PC-3 (cell line): ENCODE measurements around the gene LRRC7. TPM values are rescaled to one million over a fixed set of nuclear protein-coding genes. Genes with fewer than 3 reads are reported as not detected.

Source experiments
- ATAC-seq: fragments of 200-7000 bp; cut with Tn5 transposase; 2 replicates; pipeline ENCODE4 v1.9.1; 2020; ENCODE audit warnings: mild to moderate bottlenecking, moderate library complexity
- BruUV-seq: library from RNA; stranded (reverse); fragments of 400-500 nt; replicated peaks from 2 replicates; lab custom pipeline; 2021; lab: Mats Ljungman, UMichigan
- CTCF ChIA-PET: fragments of 300-600 bp; sonication (Branson Sonifier 250); formaldehyde crosslinking; loops from one replicate; lab custom pipeline; 2022; ENCODE audit warnings: antibody characterized with exemption; lab: Charles Lee
- POLR2A ChIA-PET: fragments of 300-600 bp; sonication (Branson Sonifier 250); formaldehyde crosslinking; loops from one replicate; lab custom pipeline; 2022; ENCODE audit warnings: antibody characterized with exemption; ENCODE audit not compliant: unreplicated experiment; lab: Charles Lee
- DNase-seq: peaks from one replicate; pipeline ENCODE4 v3.0.0-alpha.2; 2015
- H2AFZ ChIP-seq: fragments of 300-600 bp; sonication (generic); 2 replicates; pipeline ENCODE4 v1.6.0; 2016; ENCODE audit warnings: antibody characterized with exemption, low read length
- H3F3A ChIP-seq: fragments of 300-600 bp; sonication (generic); one replicate; pipeline ENCODE4 v1.6.0; 2017; ENCODE audit warnings: antibody characterized with exemption, low read length, control low read depth, mild to moderate bottlenecking; ENCODE audit not compliant: unreplicated experiment
- H3K27ac ChIP-seq: fragments of 300-600 bp; sonication (generic); 2 replicates; pipeline ENCODE4 v1.5.1; 2016; ENCODE audit warnings: mild to moderate bottlenecking, low read length
- H3K27me3 ChIP-seq: fragments of 300-600 bp; sonication (generic); 2 replicates; pipeline ENCODE4 v1.6.1; 2016; ENCODE audit warnings: low read length, mixed read lengths
- H3K36me3 ChIP-seq: fragments of 300-600 bp; sonication (generic); 2 replicates; pipeline ENCODE4 v1.6.1; 2016; ENCODE audit warnings: low read depth, mixed run types, low read length, mixed read lengths
- H3K4me1 ChIP-seq: fragments of 300-600 bp; sonication (generic); 2 replicates; pipeline ENCODE4 v1.5.1; 2016; ENCODE audit warnings: low read length; ENCODE audit not compliant: insufficient read depth
- H3K4me2 ChIP-seq: fragments of 300-600 bp; sonication (generic); 2 replicates; pipeline ENCODE4 v1.6.0; 2016; ENCODE audit warnings: low read length
- H3K4me3 ChIP-seq: fragments of 300-600 bp; sonication (generic); 2 replicates; pipeline ENCODE4 v1.5.1; 2016; ENCODE audit warnings: mild to moderate bottlenecking, low read length, mixed read lengths
- H3K79me2 ChIP-seq: fragments of 300-600 bp; sonication (generic); 2 replicates; pipeline ENCODE4 v1.6.1; 2017; ENCODE audit warnings: low read length, mixed read lengths
- H3K9ac ChIP-seq: fragments of 300-600 bp; sonication (generic); 2 replicates; pipeline ENCODE4 v1.6.0; 2016; ENCODE audit warnings: mild to moderate bottlenecking, low read length
- H3K9me2 ChIP-seq: fragments of 300-600 bp; sonication (generic); replicated peaks from 2 replicates; pipeline ENCODE4 v1.6.1; 2016; ENCODE audit warnings: mixed run types, low read length, mixed read lengths
- H3K9me3 ChIP-seq: fragments of 300-600 bp; sonication (generic); 2 replicates; pipeline ENCODE4 v1.6.1; 2016; ENCODE audit warnings: low read length, mixed read lengths
- H4K20me1 ChIP-seq: fragments of 300-600 bp; sonication (generic); 2 replicates; pipeline ENCODE4 v1.6.1; 2016; ENCODE audit warnings: low read length, mixed read lengths
- CTCF ChIP-seq: fragments of 300-600 bp; sonication (generic); conservative IDR thresholded peaks from 2 replicates; pipeline ENCODE4 v1.5.1; 2017; ENCODE audit warnings: antibody characterized with exemption, low read depth, mild to moderate bottlenecking, low read length
- EZH2 ChIP-seq: fragments of 300-600 bp; sonication (generic); IDR thresholded peaks from one replicate; pipeline ENCODE4 v1.6.1; 2017; ENCODE audit warnings: antibody characterized with exemption, mild to moderate bottlenecking, low read length; ENCODE audit not compliant: unreplicated experiment
- EZH2phosphoT487 ChIP-seq: fragments of 300-600 bp; sonication (generic); IDR thresholded peaks from 2 replicates; pipeline ENCODE4 v1.6.1; 2018; ENCODE audit warnings: mild to moderate bottlenecking, antibody characterized with exemption, low read length, borderline replicate concordance
- intact Hi-C: fragments of 100-400 bp; cut with micrococcal nuclease; formaldehyde crosslinking; loops from 2 replicates; pipeline ENCODE4 v1.9.0; 2023
- total RNA-seq: library from RNA; depleted of rRNA; stranded (reverse); fragments of >200 nt; gene quantifications from 2 replicates; pipeline ENCODE4 v1.2.3, GENCODE V29; 2014

LRRC7 gene
- total RNA-seq, 1 experiment from 2014 or later, result 0.04 TPM

- CTCF ChIA-PET, result no interaction called here
- Histone ChIP-seq H3K27me3 (no peaks in the 10 kb centered on the region), H3K36me3 (no peaks in the 10 kb centered on the region), H4K20me1 (no peaks in the 10 kb centered on the region), H3K4me1 (no peaks in the 10 kb centered on the region), H3K9me3 (no peaks in the 10 kb centered on the region), H3F3A (no peaks in the 10 kb centered on the region), H3K79me2 (no peaks in the 10 kb centered on the region), H3K9ac (no peak overlapping the region), H3K4me3 (no peak overlapping the region), H2AFZ (no peak overlapping the region), H3K9me2 (no peaks in the 10 kb centered on the region), H3K27ac (no peak overlapping the region), H3K4me2 (no peak overlapping the region)
- no peak for TF ChIP-seq CTCF
- no peak for TF ChIP-seq EZH2phosphoT487
- no peak for TF ChIP-seq EZH2
- intact Hi-C loops, result no loop called here
- DNase-seq (no peak), ATAC-seq (no peak)
- BruUV-seq, result no TSS peak
- POLR2A ChIA-PET, result no interaction called here
Observed at GRCh38 chr1:69693921-69694675, 126.4 kb downstream of the LRRC7 start.

- H3K27me3 ChIP-seq, result no peaks in the 10 kb centered on the region
- DNase-seq, result no peak
- no peak overlapping the region for H3K9ac ChIP-seq
- intact Hi-C loops, result no loop called here
- no TSS peak for BruUV-seq
- H3K4me1 ChIP-seq, result peaks cover 4% of the 10 kb centered on the region; the same call in 1 of the 2 replicates
- no peak overlapping the region for H3K4me3 ChIP-seq
- no peaks in the 10 kb centered on the region for H4K20me1 ChIP-seq
- no peaks in the 10 kb centered on the region for H3K9me3 ChIP-seq
- H3K79me2 ChIP-seq, result no peaks in the 10 kb centered on the region
- H2AFZ ChIP-seq, result no peak overlapping the region
- ChIA-PET POLR2A (no interaction called here), CTCF (no interaction called here)
- no peaks in the 10 kb centered on the region for H3F3A ChIP-seq
- no peaks in the 10 kb centered on the region for H3K9me2 ChIP-seq
- TF ChIP-seq EZH2 (no peak), CTCF (no peak), EZH2phosphoT487 (no peak)
- no peak overlapping the region for H3K4me2 ChIP-seq
- ATAC-seq, result no peak
- H3K27ac ChIP-seq, result no peak overlapping the region
- H3K36me3 ChIP-seq, result no peaks in the 10 kb centered on the region
Observed at GRCh38 chr1:69697340-69697739, 129.6 kb downstream of the LRRC7 start.

GRCh38 chr1:69700770-69701169, 133.0 kb downstream of the LRRC7 start:
- Histone ChIP-seq H4K20me1 (no peaks in the 10 kb centered on the region), H3K4me1 (peaks cover 5% of the 10 kb centered on the region; the same call in 1 of the 2 replicates), H2AFZ (no peak overlapping the region), H3K79me2 (no peaks in the 10 kb centered on the region), H3K36me3 (no peaks in the 10 kb centered on the region), H3K27ac (no peak overlapping the region), H3F3A (no peaks in the 10 kb centered on the region), H3K4me3 (no peak overlapping the region), H3K9me3 (no peaks in the 10 kb centered on the region), H3K27me3 (no peaks in the 10 kb centered on the region), H3K9ac (no peak overlapping the region), H3K4me2 (no peak overlapping the region), H3K9me2 (no peaks in the 10 kb centered on the region)
- BruUV-seq, result no TSS peak
- DNase-seq (peak; percentile 41), ATAC-seq (peak; percentile 57)
- ChIA-PET CTCF (no interaction called here), POLR2A (no interaction called here)
- intact Hi-C loops, result no loop called here
- TF ChIP-seq EZH2phosphoT487 (no peak), CTCF (peak; percentile 64), EZH2 (no peak)
